Measurements from ENCODE around the gene MAP1B. TPM values are rescaled to one million over a fixed set of nuclear protein-coding genes. Genes with fewer than 3 reads are reported as not detected.

MAP1B gene
- total RNA-seq, 1 experiment from 2014 or later, result 195 TPM

GRCh38 chr5:72226950-72227349, 119.7 kb downstream of the MAP1B start:
- Histone ChIP-seq H3K4me1 (replicated peaks) (peaks cover 6% of the 10 kb centered on the region; the same call in 1 of the 2 replicates), H3K9me3 (replicated peaks) (no peaks in the 10 kb centered on the region), H3K36me3 (peaks cover 76% of the 10 kb centered on the region), H3K27me3 (replicated peaks) (no peaks in the 10 kb centered on the region), H3K4me3 (no peak overlapping the region), H3K27ac (no peak overlapping the region)
- DNase-seq (ENCODE audit: low read depth in 1 of 2, low spot score in 2 of 2), result no peak

- peaks cover 61% of the 10 kb centered on the region for H3K36me3 ChIP-seq
- DNase-seq (ENCODE audit: low read depth in 1 of 2, low spot score in 2 of 2), result no peak
- H3K4me1 ChIP-seq (replicated peaks), result peaks cover 7% of the 10 kb centered on the region
- H3K4me3 ChIP-seq, result no peak overlapping the region
- H3K27ac ChIP-seq, result no peak overlapping the region
- H3K27me3 ChIP-seq (replicated peaks), result no peaks in the 10 kb centered on the region
- no peaks in the 10 kb centered on the region for H3K9me3 ChIP-seq (replicated peaks)
Observed at GRCh38 chr5:72228960-72229359, 121.7 kb downstream of the MAP1B start.

GRCh38 chr5:72231991-72232703, 124.9 kb downstream of the MAP1B start:
- Histone ChIP-seq H3K27me3 (replicated peaks) (no peaks in the 10 kb centered on the region), H3K9me3 (replicated peaks) (no peaks in the 10 kb centered on the region), H3K4me1 (replicated peaks) (peaks cover 20% of the 10 kb centered on the region), H3K4me3 (no peak overlapping the region), H3K36me3 (peaks cover 50% of the 10 kb centered on the region), H3K27ac (no peak overlapping the region)
- DNase-seq (ENCODE audit: low read depth in 1 of 2, low spot score in 2 of 2), result no peak

GRCh38 chr5:72232838-72233237, 125.6 kb downstream of the MAP1B start:
- Histone ChIP-seq H3K36me3 (peaks cover 47% of the 10 kb centered on the region), H3K27ac (no peak overlapping the region), H3K27me3 (replicated peaks) (no peaks in the 10 kb centered on the region), H3K9me3 (replicated peaks) (no peaks in the 10 kb centered on the region), H3K4me1 (replicated peaks) (peaks cover 20% of the 10 kb centered on the region), H3K4me3 (no peak overlapping the region)
- no peak for DNase-seq (ENCODE audit: low read depth in 1 of 2, low spot score in 2 of 2)

- H3K27ac ChIP-seq, result peak overlapping the region; percentile 52; the same call in 1 of the 2 replicates
- peaks cover 20% of the 10 kb centered on the region for H3K4me1 ChIP-seq (replicated peaks)
- H3K4me3 ChIP-seq, result no peak overlapping the region
- no peaks in the 10 kb centered on the region for H3K27me3 ChIP-seq (replicated peaks)
- H3K36me3 ChIP-seq, result peaks cover 42% of the 10 kb centered on the region
- H3K9me3 ChIP-seq (replicated peaks), result no peaks in the 10 kb centered on the region
- DNase-seq (ENCODE audit: low read depth in 1 of 2, low spot score in 2 of 2), result no peak
Observed at GRCh38 chr5:72233835-72234234, 126.6 kb downstream of the MAP1B start.

- peaks cover 39% of the 10 kb centered on the region for H3K36me3 ChIP-seq
- peaks cover 20% of the 10 kb centered on the region for H3K4me1 ChIP-seq (replicated peaks)
- DNase-seq (ENCODE audit: low read depth in 1 of 2, low spot score in 2 of 2), result peak in 1 of 2 experiments; percentile 54
- H3K27ac ChIP-seq, result peak overlapping the region; percentile 52
- H3K9me3 ChIP-seq (replicated peaks), result no peaks in the 10 kb centered on the region
- no peak overlapping the region for H3K4me3 ChIP-seq
- no peaks in the 10 kb centered on the region for H3K27me3 ChIP-seq (replicated peaks)
Observed at GRCh38 chr5:72234265-72234700, 127.0 kb downstream of the MAP1B start.

GRCh38 chr5:72234868-72235267, 127.6 kb downstream of the MAP1B start:
- H3K4me1 ChIP-seq (replicated peaks), result peaks cover 20% of the 10 kb centered on the region

GRCh38 chr5:72235725-72236124, 128.4 kb downstream of the MAP1B start:
- DNase-seq (ENCODE audit: low read depth in 1 of 2, low spot score in 2 of 2), result no peak
- Histone ChIP-seq H3K36me3 (peaks cover 32% of the 10 kb centered on the region), H3K27me3 (replicated peaks) (no peaks in the 10 kb centered on the region), H3K27ac (no peak overlapping the region), H3K9me3 (replicated peaks) (no peaks in the 10 kb centered on the region), H3K4me3 (no peak overlapping the region), H3K4me1 (replicated peaks) (peaks cover 20% of the 10 kb centered on the region)

More at GRCh38 chr5:72234868-72235267, 127.6 kb downstream of the MAP1B start:
- H3K27ac ChIP-seq, result peak overlapping the region; percentile 52
- H3K9me3 ChIP-seq (replicated peaks), result no peaks in the 10 kb centered on the region
- H3K36me3 ChIP-seq, result peaks cover 34% of the 10 kb centered on the region
- no peak overlapping the region for H3K4me3 ChIP-seq
- DNase-seq (ENCODE audit: low read depth in 1 of 2, low spot score in 2 of 2), result no peak
- H3K27me3 ChIP-seq (replicated peaks), result no peaks in the 10 kb centered on the region

GRCh38 chr5:72237415-72237814, 130.1 kb downstream of the MAP1B start:
- H3K4me1 ChIP-seq (replicated peaks), result peaks cover 21% of the 10 kb centered on the region
- peaks cover 22% of the 10 kb centered on the region for H3K36me3 ChIP-seq
- H3K9me3 ChIP-seq (replicated peaks), result no peaks in the 10 kb centered on the region
- H3K27me3 ChIP-seq (replicated peaks), result no peaks in the 10 kb centered on the region
- DNase-seq (ENCODE audit: low read depth in 1 of 2, low spot score in 2 of 2), result no peak
- H3K4me3 ChIP-seq, result no peak overlapping the region
- no peak overlapping the region for H3K27ac ChIP-seq

- Histone ChIP-seq H3K4me3 (no peak overlapping the region), H3K27ac (no peak overlapping the region), H3K27me3 (replicated peaks) (no peaks in the 10 kb centered on the region), H3K4me1 (replicated peaks) (peaks cover 26% of the 10 kb centered on the region), H3K9me3 (replicated peaks) (no peaks in the 10 kb centered on the region), H3K36me3 (peaks cover 22% of the 10 kb centered on the region)
- DNase-seq (ENCODE audit: low read depth in 1 of 2, low spot score in 2 of 2), result no peak
Observed at GRCh38 chr5:72237879-72238278, 130.6 kb downstream of the MAP1B start.

GRCh38 chr5:72238712-72239445, 131.6 kb downstream of the MAP1B start:
- Histone ChIP-seq H3K4me1 (replicated peaks) (peaks cover 32% of the 10 kb centered on the region), H3K4me3 (no peak overlapping the region), H3K9me3 (replicated peaks) (no peaks in the 10 kb centered on the region), H3K27ac (no peak overlapping the region), H3K36me3 (peaks cover 19% of the 10 kb centered on the region), H3K27me3 (replicated peaks) (no peaks in the 10 kb centered on the region)
- no peak for DNase-seq (ENCODE audit: low read depth in 1 of 2, low spot score in 2 of 2)

- Histone ChIP-seq H3K4me3 (no peak overlapping the region), H3K36me3 (peaks cover 4% of the 10 kb centered on the region), H3K9me3 (replicated peaks) (no peaks in the 10 kb centered on the region), H3K27me3 (replicated peaks) (no peaks in the 10 kb centered on the region), H3K4me1 (replicated peaks) (peaks cover 31% of the 10 kb centered on the region), H3K27ac (no peak overlapping the region)
- no peak for DNase-seq (ENCODE audit: low read depth in 1 of 2, low spot score in 2 of 2)
Observed at GRCh38 chr5:72241346-72242003, 134.2 kb downstream of the MAP1B start.

GRCh38 chr5:72242796-72243475, 135.7 kb downstream of the MAP1B start:
- peak; percentile 48 to 56 for DNase-seq (ENCODE audit: low read depth in 1 of 2, low spot score in 2 of 2)
- Histone ChIP-seq H3K27ac (no peak overlapping the region), H3K9me3 (replicated peaks) (no peaks in the 10 kb centered on the region), H3K4me1 (replicated peaks) (peaks cover 46% of the 10 kb centered on the region), H3K4me3 (no peak overlapping the region), H3K27me3 (replicated peaks) (no peaks in the 10 kb centered on the region), H3K36me3 (no peaks in the 10 kb centered on the region; the same call in 1 of the 2 replicates)

Measured in SJSA1 (cell line).